Esophagus squamous epithelium (tissue), 5 donors: ENCODE data around the gene BRI3BP. TPM values are rescaled to one million over a fixed set of nuclear protein-coding genes. Genes with fewer than 3 reads are reported as not detected.

Source experiments
- DNase-seq: peaks from one replicate; lab custom pipeline; 2025; lab: John Stamatoyannopoulos, UW
- H3K27ac ChIP-seq, 4 donors: fragments of 200-600 bp; sonication (generic); one replicate each; pipeline ENCODE4 v1.5.1; 2016 to 2019; ENCODE audit warnings: mild to moderate bottlenecking in 1 of 4
- H3K27me3 ChIP-seq, 4 donors: fragments of 200-600 bp; sonication (generic); 1 replicate in 3 of 4; 2 replicates in 1 of 4; pipeline versions ENCODE4 v1.5.1 to v1.6.0; 2017 to 2021; ENCODE audit warnings: antibody characterized with exemption in 1 of 4
- H3K36me3 ChIP-seq, 3 donors: fragments of 200-600 bp; sonication (generic); one replicate each; pipeline ENCODE4 v1.5.1; 2016 to 2019
- H3K4me1 ChIP-seq, 3 donors: fragments of 200-600 bp; sonication (generic); one replicate each; pipeline ENCODE4 v1.5.1; 2017 to 2019
- H3K4me3 ChIP-seq, 4 donors: fragments of 200-600 bp; sonication (generic); 1 replicate in 3 of 4; 2 replicates in 1 of 4; pipeline ENCODE4 v1.5.1; 2016 to 2019; ENCODE audit warnings: mild to moderate bottlenecking in 2 of 4, moderate library complexity in 1 of 4
- H3K9me3 ChIP-seq, 3 donors: fragments of 200-600 bp; sonication (generic); one replicate each; pipeline ENCODE4 v1.5.1; 2016 to 2019
- CTCF ChIP-seq, 6 experiments: fragments of 450-650 bp in 4 of 6; fragments of 200-600 bp in 2 of 6; sonication (generic) in 2 of 6; IDR thresholded peaks; one replicate each; pipeline ENCODE4 v1.5.1; 2016 to 2019; ENCODE audit warnings: antibody characterized with exemption in 6 of 6, mild to moderate bottlenecking in 4 of 6, moderate library complexity in 4 of 6
- POLR2A ChIP-seq, 4 donors: fragments of 450-650 bp; IDR thresholded peaks; one replicate each; pipeline ENCODE4 v1.6.1; 2017; ENCODE audit warnings: antibody characterized with exemption in 4 of 4, mild to moderate bottlenecking in 4 of 4, moderate library complexity in 3 of 4
- WGBS, 2 donors: methylation state at CpG; one replicate each; pipeline ENCODE4 v1.1.5; 2018; 5-methylcytosine and 5-hydroxymethylcytosine counted together
- intact Hi-C: fragments of 100-400 bp; cut with DNase I; formaldehyde crosslinking; loops from one replicate; pipeline ENCODE4 v1.15.0; 2022
- total RNA-seq, 4 donors: library from RNA; depleted of rRNA; stranded (reverse); fragments of >200 nt; gene quantifications; one replicate each; pipeline ENCODE4 v1.1.0, GENCODE V29; 2016
- donor health status: DM: yes; HTN: yes; CAD: no.

The BRI3BP gene
- total RNA-seq = 10 to 100 TPM in 3 of 4 donors, 1 to 10 TPM in 1; 9.7 to 23.4 (median 14.9) TPM

GRCh38 chr12:124993626-124994436, at the start of gene BRI3BP:
Gene BRI3BP (plus strand): TSS chr12:124993645. CDS start chr12:124993791, 146 bp downstream.
- H3K27ac ChIP-seq = peak within 1 kb of the TSS; percentile 67 to 87 (median 77)
- intact Hi-C loops = no loop called here
- WGBS, 2 donors = 1% methylated on average over 18 of the region's 112 CpGs; no CpG with 5 or more reads in 1 of the 2 donors
- H3K27me3 ChIP-seq = no peaks in the 10 kb centered on the region
- peaks cover 5 to 41% (median 14%) of the 10 kb centered on the region in 3 donors for H3K4me1 ChIP-seq
- TF ChIP-seq CTCF (IDR thresholded peaks at IDR 0.05) (no peak), POLR2A (IDR thresholded peaks at IDR 0.05) (peak in 1 of 4 donors; percentile 30)
- no peaks in the 10 kb centered on the region for H3K9me3 ChIP-seq
- H3K4me3 ChIP-seq = peak within 1 kb of the TSS; percentile 53 to 87 (median 68)
- DNase-seq = no peak
- no peaks in the 10 kb centered on the region for H3K36me3 ChIP-seq

- no peak for DNase-seq
Measured at GRCh38 chr12:124946447-124946793, 47.0 kb upstream of the BRI3BP start.

GRCh38 chr12:124947013-124947412, 46.4 kb upstream of the BRI3BP start:
- intact Hi-C loops = no loop called here
- Histone ChIP-seq H3K36me3 (peaks cover 25 to 74% (median 32%) of the 10 kb centered on the region in 3 donors), H3K27me3 (no peaks in the 10 kb centered on the region)

More at GRCh38 chr12:124946447-124946793, 47.0 kb upstream of the BRI3BP start:
- peaks cover 23 to 68% (median 32%) of the 10 kb centered on the region in 3 donors for H3K36me3 ChIP-seq
- no peaks in the 10 kb centered on the region for H3K9me3 ChIP-seq
- H3K4me3 ChIP-seq = no peak overlapping the region
- 65 to 87% methylated on average over 2 to 8 of the region's 10 CpGs for WGBS, 2 donors
- H3K27ac ChIP-seq = no peak overlapping the region
- H3K27me3 ChIP-seq = no peaks in the 10 kb centered on the region
- TF ChIP-seq POLR2A (IDR thresholded peaks at IDR 0.05) = no peak
- TF ChIP-seq CTCF (IDR thresholded peaks at IDR 0.05) = no peak
- H3K4me1 ChIP-seq = no peaks in the 10 kb centered on the region
- intact Hi-C loops = no loop called here

GRCh38 chr12:124947561-124948398, 45.7 kb upstream of the BRI3BP start:
- DNase-seq = no peak
- no peak overlapping the region for H3K4me3 ChIP-seq
- H3K27ac ChIP-seq = no peak overlapping the region
- H3K4me1 ChIP-seq = no peaks in the 10 kb centered on the region
- no peaks in the 10 kb centered on the region for H3K27me3 ChIP-seq
- intact Hi-C loops = no loop called here
- WGBS, 2 donors = 97 to 100% methylated on average over 1 to 7 of the region's 20 CpGs
- no peak for TF ChIP-seq POLR2A (IDR thresholded peaks at IDR 0.05)
- TF ChIP-seq CTCF (IDR thresholded peaks at IDR 0.05) = no peak
- no peaks in the 10 kb centered on the region for H3K9me3 ChIP-seq
- peaks cover 30 to 82% (median 32%) of the 10 kb centered on the region in 3 donors for H3K36me3 ChIP-seq

More at GRCh38 chr12:124947013-124947412, 46.4 kb upstream of the BRI3BP start:
- no CpG with 5 or more reads among the region's 11 CpGs for WGBS, 2 donors
- no peak overlapping the region for H3K4me3 ChIP-seq
- H3K4me1 ChIP-seq = no peaks in the 10 kb centered on the region
- TF ChIP-seq CTCF (IDR thresholded peaks at IDR 0.05) (no peak), POLR2A (IDR thresholded peaks at IDR 0.05) (no peak)
- DNase-seq = no peak
- H3K9me3 ChIP-seq = no peaks in the 10 kb centered on the region
- H3K27ac ChIP-seq = no peak overlapping the region
